Activated naive CD8-positive, alpha-beta T cell (primary cell): ENCODE data around the gene TTLL13.

Source experiments
- H3K27ac Mint-ChIP-seq: one replicate; pipeline ENCODE4 v1.8.0; 2021; ENCODE audit warnings: mixed read lengths
- H3K27me3 Mint-ChIP-seq: one replicate; pipeline ENCODE4 v1.8.0; 2021; ENCODE audit warnings: mixed read lengths
- H3K36me3 Mint-ChIP-seq: one replicate; pipeline ENCODE4 v1.8.0; 2021; ENCODE audit warnings: mixed read lengths
- H3K4me1 Mint-ChIP-seq: one replicate; pipeline ENCODE4 v1.8.0; 2021; ENCODE audit warnings: low read depth, mixed read lengths
- H3K4me3 Mint-ChIP-seq: one replicate; pipeline ENCODE4 v1.8.0; 2021; ENCODE audit warnings: mild to moderate bottlenecking, mixed read lengths
- H3K9me3 Mint-ChIP-seq: one replicate; pipeline ENCODE4 v1.8.0; 2021; ENCODE audit warnings: low read depth, mixed read lengths

TTLL13 gene

GRCh38 chr15:90249203-90249863, at the start of gene TTLL13:
Gene TTLL13, plus strand, starts transcription at chr15:90249556. Its CDS starts 1,075 bp downstream, at chr15:90250631.
- no peaks in the 10 kb centered on the region for H3K36me3 Mint-ChIP-seq
- peak within 1 kb of the TSS; percentile 10 for H3K27ac Mint-ChIP-seq
- no peaks in the 10 kb centered on the region for H3K27me3 Mint-ChIP-seq
- H3K9me3 Mint-ChIP-seq, result no peaks in the 10 kb centered on the region
- peaks cover 13% of the 10 kb centered on the region for H3K4me1 Mint-ChIP-seq
- peak within 1 kb of the TSS; percentile 81 for H3K4me3 Mint-ChIP-seq

- Mint-ChIP-seq H3K4me3 (peak overlapping the region; percentile 91), H3K4me1 (peaks cover 21% of the 10 kb centered on the region), H3K9me3 (no peaks in the 10 kb centered on the region), H3K27me3 (no peaks in the 10 kb centered on the region), H3K27ac (peak overlapping the region; percentile 82), H3K36me3 (no peaks in the 10 kb centered on the region)
These were observed 48.7 kb upstream of the TTLL13 start for GRCh38 chr15:90200534-90201129.

- peaks cover 21% of the 10 kb centered on the region for H3K4me1 Mint-ChIP-seq
- H3K27ac Mint-ChIP-seq, result peak within 1 kb of the TSS; percentile 82
- no peaks in the 10 kb centered on the region for H3K27me3 Mint-ChIP-seq
- peak within 1 kb of the TSS; percentile 91 for H3K4me3 Mint-ChIP-seq
- no peaks in the 10 kb centered on the region for H3K9me3 Mint-ChIP-seq
- no peaks in the 10 kb centered on the region for H3K36me3 Mint-ChIP-seq
These were observed 48.0 kb upstream of the TTLL13 start, which contains the start of gene SEMA4B for GRCh38 chr15:90201130-90201943. Gene SEMA4B, plus strand, starts transcription at chr15:90201330. Its CDS starts 249 bp downstream, at chr15:90201579.

GRCh38 chr15:90201944-90202375, 47.4 kb upstream of the TTLL13 start:
- peak overlapping the region; percentile 90 for H3K4me3 Mint-ChIP-seq
- no peaks in the 10 kb centered on the region for H3K27me3 Mint-ChIP-seq
- peaks cover 21% of the 10 kb centered on the region for H3K4me1 Mint-ChIP-seq
- no peaks in the 10 kb centered on the region for H3K9me3 Mint-ChIP-seq
- H3K27ac Mint-ChIP-seq, result peak overlapping the region; percentile 28
- H3K36me3 Mint-ChIP-seq, result no peaks in the 10 kb centered on the region

GRCh38 chr15:90202929-90203328, 46.4 kb upstream of the TTLL13 start:
- H3K27me3 Mint-ChIP-seq, result no peaks in the 10 kb centered on the region
- H3K27ac Mint-ChIP-seq, result no peak overlapping the region
- H3K4me3 Mint-ChIP-seq, result peak overlapping the region; percentile 90
- H3K9me3 Mint-ChIP-seq, result no peaks in the 10 kb centered on the region
- H3K4me1 Mint-ChIP-seq, result peaks cover 21% of the 10 kb centered on the region
- no peaks in the 10 kb centered on the region for H3K36me3 Mint-ChIP-seq

GRCh38 chr15:90203473-90203872, 45.9 kb upstream of the TTLL13 start:
- Mint-ChIP-seq H3K27ac (no peak overlapping the region), H3K27me3 (no peaks in the 10 kb centered on the region), H3K4me1 (peaks cover 19% of the 10 kb centered on the region), H3K36me3 (no peaks in the 10 kb centered on the region), H3K4me3 (no peak overlapping the region), H3K9me3 (no peaks in the 10 kb centered on the region)

- H3K4me3 Mint-ChIP-seq, result no peak overlapping the region
- H3K4me1 Mint-ChIP-seq, result peaks cover 18% of the 10 kb centered on the region
- H3K27me3 Mint-ChIP-seq, result no peaks in the 10 kb centered on the region
- no peaks in the 10 kb centered on the region for H3K9me3 Mint-ChIP-seq
- H3K36me3 Mint-ChIP-seq, result no peaks in the 10 kb centered on the region
- H3K27ac Mint-ChIP-seq, result no peak overlapping the region
These were observed 45.4 kb upstream of the TTLL13 start for GRCh38 chr15:90203922-90204321.

- no peak overlapping the region for H3K27ac Mint-ChIP-seq
- no peaks in the 10 kb centered on the region for H3K9me3 Mint-ChIP-seq
- no peaks in the 10 kb centered on the region for H3K36me3 Mint-ChIP-seq
- no peaks in the 10 kb centered on the region for H3K27me3 Mint-ChIP-seq
- no peak overlapping the region for H3K4me3 Mint-ChIP-seq
- H3K4me1 Mint-ChIP-seq, result peaks cover 19% of the 10 kb centered on the region
These were observed 44.1 kb upstream of the TTLL13 start for GRCh38 chr15:90205050-90205848.

GRCh38 chr15:90205886-90206285, 43.5 kb upstream of the TTLL13 start:
- Mint-ChIP-seq H3K36me3 (no peaks in the 10 kb centered on the region), H3K4me3 (no peak overlapping the region), H3K27me3 (no peaks in the 10 kb centered on the region), H3K9me3 (no peaks in the 10 kb centered on the region), H3K27ac (no peak overlapping the region), H3K4me1 (peaks cover 20% of the 10 kb centered on the region)

- Mint-ChIP-seq H3K27ac (no peak overlapping the region), H3K4me3 (no peak overlapping the region), H3K4me1 (peaks cover 20% of the 10 kb centered on the region), H3K27me3 (no peaks in the 10 kb centered on the region), H3K36me3 (no peaks in the 10 kb centered on the region), H3K9me3 (no peaks in the 10 kb centered on the region)
These were observed 42.1 kb upstream of the TTLL13 start for GRCh38 chr15:90207252-90207651.

- no peaks in the 10 kb centered on the region for H3K27me3 Mint-ChIP-seq
- H3K4me3 Mint-ChIP-seq, result no peak overlapping the region
- H3K27ac Mint-ChIP-seq, result no peak overlapping the region
- no peaks in the 10 kb centered on the region for H3K36me3 Mint-ChIP-seq
- peaks cover 12% of the 10 kb centered on the region for H3K4me1 Mint-ChIP-seq
- H3K9me3 Mint-ChIP-seq, result no peaks in the 10 kb centered on the region
These were observed 41.0 kb upstream of the TTLL13 start for GRCh38 chr15:90208356-90208755.

GRCh38 chr15:90209591-90209990, 39.8 kb upstream of the TTLL13 start:
- Mint-ChIP-seq H3K4me1 (peaks cover 12% of the 10 kb centered on the region), H3K9me3 (no peaks in the 10 kb centered on the region), H3K36me3 (no peaks in the 10 kb centered on the region), H3K4me3 (no peak overlapping the region), H3K27ac (no peak overlapping the region), H3K27me3 (no peaks in the 10 kb centered on the region)

- no peak overlapping the region for H3K4me3 Mint-ChIP-seq
- no peaks in the 10 kb centered on the region for H3K36me3 Mint-ChIP-seq
- H3K4me1 Mint-ChIP-seq, result peaks cover 13% of the 10 kb centered on the region
- no peaks in the 10 kb centered on the region for H3K9me3 Mint-ChIP-seq
- H3K27me3 Mint-ChIP-seq, result no peaks in the 10 kb centered on the region
- H3K27ac Mint-ChIP-seq, result no peak overlapping the region
These were observed 38.8 kb upstream of the TTLL13 start for GRCh38 chr15:90210593-90210992.

- Mint-ChIP-seq H3K27ac (no peak overlapping the region), H3K4me1 (peaks cover 13% of the 10 kb centered on the region), H3K36me3 (no peaks in the 10 kb centered on the region), H3K9me3 (no peaks in the 10 kb centered on the region), H3K27me3 (no peaks in the 10 kb centered on the region), H3K4me3 (no peak overlapping the region)
These were observed 38.3 kb upstream of the TTLL13 start for GRCh38 chr15:90211009-90211408.
